Glomerular visceral epithelial cell (primary cell): ENCODE results near the gene GUK1.
A peak's percentile ranks its signal among the peaks of the same experiment; 100 is the strongest.
"Not testable (repeated sequence)": the region's sequence is repeated elsewhere in the genome, so short reads cannot be mapped to it uniquely, and the experiment has no call there.

ENCODE experiments used
- DNase-seq: peaks from one replicate; pipeline ENCODE4 v3.0.0-alpha.2; 2016; ENCODE audit errors: extremely low spot score

The GUK1 gene

DNA sequence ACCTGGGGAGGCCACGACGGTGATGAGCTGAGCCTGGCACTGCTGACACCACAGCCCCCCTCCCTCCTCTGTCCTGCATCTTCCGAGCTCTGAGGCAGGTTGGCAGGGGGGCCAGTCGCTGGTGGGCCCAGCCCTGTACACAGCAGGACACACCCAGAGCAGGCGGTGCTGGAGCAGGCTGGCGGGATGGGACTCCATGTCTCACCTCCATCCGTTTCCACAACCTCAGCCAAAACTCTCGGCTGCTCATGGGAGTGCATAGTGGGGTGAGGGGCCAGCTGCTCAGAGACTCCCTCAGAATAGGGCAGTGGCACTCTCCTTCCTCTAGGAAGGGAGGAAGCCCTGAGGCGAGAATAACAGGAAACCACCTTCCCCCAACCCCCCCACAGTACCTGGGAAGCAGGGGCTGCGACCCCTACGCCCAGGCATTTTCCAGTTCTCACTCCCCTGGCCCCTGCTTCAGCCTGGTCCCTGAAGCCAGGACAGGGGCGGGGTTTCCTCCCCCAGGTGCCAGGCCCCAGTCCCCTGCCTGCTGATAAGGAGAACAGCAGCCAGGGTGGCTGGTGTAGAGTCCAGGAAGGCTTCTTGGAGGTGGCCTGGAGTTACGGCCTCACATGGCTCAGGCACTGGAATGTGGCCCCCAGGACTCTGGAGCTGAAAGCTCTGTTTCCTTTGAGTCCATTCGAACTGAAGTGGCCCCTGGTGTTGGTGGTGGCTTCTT is 22.4 kb downstream of the GUK1 start:
- no peak for DNase-seq

DNA sequence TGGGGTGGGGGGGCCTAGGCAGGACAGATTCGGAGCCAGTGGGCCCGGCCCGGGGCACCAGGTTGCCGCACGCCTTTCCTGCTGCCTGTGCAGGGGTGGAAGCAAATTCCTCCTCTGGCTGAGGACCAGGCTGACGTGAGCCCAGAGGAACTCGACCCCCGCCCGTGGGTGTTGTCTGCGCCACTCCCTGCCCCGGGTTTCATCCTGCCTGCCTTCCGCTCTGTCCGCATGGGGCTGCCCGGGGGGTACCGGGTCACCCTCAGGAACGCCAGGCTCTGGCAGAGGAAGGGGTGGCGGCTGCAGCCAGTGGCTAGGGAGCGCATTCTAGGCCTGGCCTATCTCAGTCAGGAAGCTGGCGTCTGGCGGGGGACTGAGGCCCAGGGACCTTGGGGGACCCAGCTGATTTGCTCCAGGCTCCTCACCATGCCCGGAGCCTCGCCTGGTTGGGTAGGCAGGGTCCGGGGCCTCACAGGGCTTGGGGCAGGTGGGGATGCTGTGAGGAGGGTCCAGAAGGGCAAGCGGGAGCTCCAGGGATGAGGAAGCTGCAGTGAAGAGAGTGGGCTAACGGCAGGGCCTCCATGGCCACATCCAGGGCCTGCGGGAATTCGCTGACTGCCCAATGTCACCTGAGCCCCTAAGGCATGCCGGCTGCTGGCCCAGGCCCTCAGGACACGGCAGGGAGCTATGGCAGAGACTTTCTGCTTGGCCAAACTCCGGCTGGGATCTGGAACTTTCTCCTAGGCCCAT is 23.1 kb downstream of the GUK1 start:
- DNase-seq: no peak

DNA sequence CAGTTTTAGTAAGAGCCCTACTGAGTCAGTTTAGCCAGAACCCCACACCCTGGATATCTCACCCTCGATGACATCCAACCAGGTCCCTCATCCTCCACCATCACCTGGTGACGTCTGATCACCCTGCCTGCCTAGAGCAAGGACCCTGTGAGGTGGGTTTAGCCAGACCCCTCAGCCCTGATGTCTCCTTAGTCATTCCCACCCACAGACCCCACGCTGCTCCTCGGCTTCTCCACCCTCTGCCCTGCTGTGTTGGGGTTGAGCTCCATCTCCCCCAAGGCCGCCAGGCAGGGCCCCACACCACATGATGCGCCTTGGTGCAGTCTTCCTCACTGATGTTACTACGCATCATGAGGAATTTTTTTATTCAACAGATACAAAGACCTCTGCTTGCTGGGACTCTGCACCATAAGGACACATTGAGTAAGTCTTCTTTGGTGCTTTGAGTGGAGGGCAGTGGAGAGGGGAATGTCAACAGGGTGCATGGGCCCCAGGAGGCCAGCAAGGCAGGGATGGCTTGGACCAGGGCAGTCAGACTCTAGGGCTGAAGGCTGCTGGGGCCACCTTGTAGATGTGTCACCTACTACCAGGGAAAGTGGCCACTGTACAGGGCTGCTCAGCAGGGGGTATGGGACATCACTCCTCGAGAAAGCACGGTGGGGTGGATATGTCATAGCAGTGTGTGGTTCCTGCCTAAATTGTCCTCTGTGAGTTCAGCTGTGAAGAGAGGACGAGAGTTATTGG is 23.9 kb downstream of the GUK1 start:
- no peak for DNase-seq

DNA sequence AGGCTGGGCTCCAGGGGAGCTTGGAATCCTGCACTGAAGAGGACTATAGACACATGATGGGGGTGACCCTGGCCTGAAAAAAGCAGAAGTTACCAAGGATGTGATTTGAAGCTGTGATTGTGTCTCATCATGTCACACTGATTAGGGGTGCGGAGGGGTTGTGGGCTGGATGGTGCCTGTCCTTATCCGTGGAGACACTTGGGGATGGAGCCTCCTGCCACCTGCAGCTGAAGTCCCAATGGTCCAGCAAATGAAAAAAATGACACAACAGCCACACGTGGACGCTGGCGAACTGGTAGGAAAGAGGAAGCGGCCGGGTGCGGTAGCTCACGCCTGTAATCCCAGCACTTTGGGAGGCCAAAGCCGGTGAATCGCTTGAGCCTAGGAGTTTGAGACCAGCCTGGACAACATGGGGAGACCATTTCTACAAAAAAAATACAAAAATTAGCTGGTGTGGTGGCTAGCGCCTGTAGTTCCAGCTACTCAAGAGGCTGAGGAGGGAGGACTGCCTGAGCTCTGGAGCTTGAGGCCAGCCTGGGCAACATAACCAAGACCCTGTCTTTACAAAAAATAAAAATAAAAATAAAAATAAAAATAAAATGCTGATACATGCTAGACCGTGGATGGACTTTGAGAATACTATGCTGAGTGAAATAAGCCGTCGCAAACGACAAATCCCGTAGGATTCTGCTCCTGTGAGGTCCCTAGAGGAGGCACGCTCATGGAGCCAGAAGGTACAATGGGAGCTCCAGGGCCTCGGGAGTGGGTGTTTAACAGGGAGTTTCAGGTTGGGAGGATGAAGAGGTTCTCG is 24.7 kb downstream of the GUK1 start:
- no peak for DNase-seq

DNA sequence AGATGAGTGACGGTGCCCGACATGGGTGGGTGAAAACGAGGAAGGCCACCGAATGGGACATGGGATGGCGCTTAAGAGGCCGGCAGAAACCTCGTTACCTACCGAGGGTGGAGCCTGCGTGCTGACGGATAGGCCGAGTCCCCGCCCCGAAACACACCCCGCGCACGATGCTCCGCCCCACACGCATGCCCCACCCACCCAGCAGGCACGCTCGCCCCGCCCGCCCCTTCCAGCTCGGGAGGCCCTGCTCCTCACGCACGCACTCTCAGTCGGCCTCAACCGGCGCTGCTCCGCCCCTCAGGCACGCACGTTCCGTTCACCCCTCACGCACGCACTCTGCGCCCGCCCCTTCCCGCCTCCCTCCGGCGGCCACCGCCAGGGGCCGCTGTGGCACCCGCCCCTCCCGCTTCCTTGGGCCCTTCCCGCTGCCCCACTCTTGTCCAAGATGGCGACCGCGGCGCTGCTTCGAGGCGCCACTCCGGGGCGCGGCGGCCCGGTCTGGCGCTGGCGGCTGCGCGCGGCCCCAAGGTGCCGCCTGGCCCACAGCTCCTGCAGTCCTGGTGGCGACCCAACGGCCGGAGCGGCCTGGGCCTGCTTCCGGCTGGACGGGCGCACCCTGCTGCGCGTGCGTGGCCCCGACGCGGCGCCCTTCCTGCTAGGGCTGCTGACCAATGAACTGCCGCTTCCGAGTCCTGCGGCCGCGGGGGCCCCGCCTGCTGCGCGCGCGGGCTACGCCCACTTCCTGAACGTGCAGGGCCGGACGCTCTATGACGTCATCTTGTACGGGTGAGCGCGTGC is 25.5 kb downstream of the GUK1 start, which contains the start of gene IBA57:
IBA57 (plus strand) TSS at position 433 of the 798 bp plus-strand sequence; CDS start at position 446, 13 bp downstream.
- peak; percentile 99 for DNase-seq

DNA sequence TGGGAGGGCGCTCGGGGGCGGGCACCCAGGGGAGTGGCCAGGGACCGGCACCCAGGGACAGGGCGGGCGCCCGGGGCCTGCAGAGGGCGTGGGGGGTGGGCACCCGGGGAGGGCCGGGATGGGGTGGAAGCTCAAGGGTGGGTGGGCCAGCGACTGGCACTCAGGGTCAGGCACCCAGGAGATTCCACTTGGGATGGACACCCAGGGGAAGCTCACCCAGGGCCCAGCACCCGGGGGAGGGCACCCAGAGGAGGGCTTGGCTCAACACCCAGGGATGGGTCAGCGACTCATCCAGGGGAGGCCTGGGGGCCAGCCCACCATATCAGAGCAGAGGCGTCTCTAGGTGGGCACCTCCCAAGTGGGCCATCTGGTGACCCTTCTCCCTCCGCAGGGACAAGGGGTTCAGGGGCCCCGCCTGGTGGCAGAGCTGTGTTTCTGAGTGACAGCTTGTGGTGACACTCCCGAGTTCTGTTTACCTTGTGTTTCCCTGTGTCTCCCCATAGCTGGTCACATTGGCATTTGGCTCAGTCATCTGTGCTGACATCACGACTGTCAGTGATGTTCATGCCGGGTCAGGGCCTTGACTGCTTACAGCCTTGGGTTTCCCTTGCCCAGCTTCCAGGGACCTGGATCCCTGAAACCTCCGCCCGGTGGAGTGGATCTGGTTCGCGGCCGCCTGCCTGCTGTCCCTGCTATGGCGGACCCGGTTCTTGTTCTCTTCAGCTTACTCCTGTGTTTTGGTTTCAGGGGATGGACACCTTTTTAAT is 26.3 kb downstream of the GUK1 start:
- peak; percentile 56 for DNase-seq

DNA sequence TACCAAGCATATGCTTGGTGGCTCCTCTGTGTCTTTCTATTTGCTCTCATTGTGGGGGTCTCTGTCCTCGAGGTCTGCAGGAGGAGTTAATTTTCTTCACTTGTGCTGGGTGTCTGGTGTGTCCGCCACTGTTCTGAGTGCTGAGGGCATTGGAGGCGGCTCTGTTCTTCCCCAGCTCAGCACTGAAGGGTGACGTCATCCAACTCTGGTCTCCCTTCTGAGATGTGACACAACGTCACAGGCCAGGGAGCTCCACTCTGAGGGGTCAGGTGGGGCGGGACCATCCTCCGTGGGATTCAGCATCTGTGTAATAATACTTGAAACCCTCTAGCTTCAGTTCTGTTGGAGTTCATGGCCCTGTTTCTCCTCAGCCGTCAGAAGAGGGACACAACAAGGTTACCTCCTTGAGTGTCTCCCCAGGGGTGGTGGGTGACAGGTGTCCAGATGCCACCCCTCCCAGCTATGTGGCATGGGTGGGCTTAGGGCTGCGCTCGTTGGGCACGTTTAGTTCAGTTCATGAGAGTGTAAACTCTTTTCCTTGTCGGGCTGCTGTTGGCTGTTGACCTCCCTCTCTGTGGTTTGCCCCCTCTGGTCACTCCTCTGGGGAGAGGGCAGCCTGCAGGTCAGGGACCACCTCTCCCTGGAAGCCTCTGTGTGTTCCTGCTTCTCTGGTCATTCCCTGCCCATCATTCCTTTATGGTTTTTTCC is 28.6 kb downstream of the GUK1 start:
- DNase-seq: no peak

DNA sequence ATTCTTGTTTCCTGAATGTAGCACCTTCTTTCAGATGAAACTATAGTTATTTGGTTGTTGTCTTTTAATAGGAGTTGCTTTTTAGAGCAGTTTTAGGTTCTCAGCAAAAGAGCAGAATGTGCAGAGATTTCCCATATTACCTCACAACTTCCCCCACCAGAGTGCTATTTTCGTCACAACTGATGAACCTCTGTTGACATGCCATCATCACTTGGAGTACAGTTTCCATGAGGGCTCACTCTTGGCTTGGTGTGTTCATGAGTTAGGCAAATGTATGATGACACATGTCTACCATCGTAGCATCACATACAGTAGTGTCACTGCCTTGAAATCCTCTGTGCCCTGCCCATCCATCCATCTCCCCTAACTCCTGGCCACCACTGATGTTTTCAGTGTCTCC is 29.3 kb downstream of the GUK1 start:
- DNase-seq: no peak

DNA sequence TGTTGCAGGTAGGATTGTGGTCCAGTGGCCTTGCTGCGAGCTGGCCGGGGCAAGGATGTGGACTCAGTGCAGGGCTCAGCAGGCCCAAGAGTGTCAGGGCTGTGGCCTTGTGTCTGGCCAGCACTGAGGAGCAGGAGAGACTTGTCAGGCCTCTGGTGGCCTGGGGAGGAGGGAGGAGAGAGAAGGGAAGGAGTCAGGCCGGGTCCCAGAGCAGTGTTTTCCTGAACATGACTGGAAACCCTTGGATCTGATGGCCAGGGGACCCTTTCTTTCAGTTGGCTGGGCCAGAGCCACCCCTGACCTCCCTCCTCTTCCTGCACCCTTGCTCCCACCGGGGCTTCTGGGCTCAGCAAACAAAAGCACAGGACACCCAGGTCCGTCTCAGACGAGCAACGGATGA is 30.6 kb downstream of the GUK1 start:
- DNase-seq: no peak

DNA sequence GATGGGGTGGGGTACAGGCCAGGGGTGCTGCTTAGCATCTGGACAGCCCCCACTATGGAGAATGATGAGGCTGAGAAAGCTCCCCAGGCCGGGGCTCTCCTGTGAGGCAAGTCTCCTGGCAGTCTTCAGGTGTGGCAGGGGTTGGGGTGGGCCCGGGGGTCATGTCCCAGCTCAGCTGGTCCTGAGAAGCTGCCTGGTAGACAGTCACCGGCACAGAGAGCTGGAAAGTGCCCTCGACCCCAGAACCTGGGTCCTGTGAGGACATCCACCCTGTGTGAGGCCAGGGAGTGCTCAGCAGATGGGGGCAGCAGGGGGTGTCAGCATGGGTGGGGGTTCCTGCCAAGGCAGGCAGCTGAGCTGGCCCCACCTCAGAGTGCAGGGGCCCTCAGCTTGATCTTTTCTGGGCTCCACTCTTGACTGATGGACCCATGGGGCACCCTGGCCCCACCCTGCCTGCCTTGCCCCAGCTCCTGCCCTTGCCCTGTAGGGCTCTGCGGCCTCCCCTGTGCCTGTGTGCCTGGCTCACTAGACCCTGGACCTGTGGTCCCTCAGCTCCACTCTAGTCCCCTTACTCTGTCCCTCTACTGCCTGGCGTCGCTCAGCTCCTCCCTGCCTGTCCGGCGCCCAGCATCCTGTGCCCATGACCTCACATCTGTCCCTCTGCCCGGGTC is 31.3 kb downstream of the GUK1 start:
- no peak for DNase-seq

DNA sequence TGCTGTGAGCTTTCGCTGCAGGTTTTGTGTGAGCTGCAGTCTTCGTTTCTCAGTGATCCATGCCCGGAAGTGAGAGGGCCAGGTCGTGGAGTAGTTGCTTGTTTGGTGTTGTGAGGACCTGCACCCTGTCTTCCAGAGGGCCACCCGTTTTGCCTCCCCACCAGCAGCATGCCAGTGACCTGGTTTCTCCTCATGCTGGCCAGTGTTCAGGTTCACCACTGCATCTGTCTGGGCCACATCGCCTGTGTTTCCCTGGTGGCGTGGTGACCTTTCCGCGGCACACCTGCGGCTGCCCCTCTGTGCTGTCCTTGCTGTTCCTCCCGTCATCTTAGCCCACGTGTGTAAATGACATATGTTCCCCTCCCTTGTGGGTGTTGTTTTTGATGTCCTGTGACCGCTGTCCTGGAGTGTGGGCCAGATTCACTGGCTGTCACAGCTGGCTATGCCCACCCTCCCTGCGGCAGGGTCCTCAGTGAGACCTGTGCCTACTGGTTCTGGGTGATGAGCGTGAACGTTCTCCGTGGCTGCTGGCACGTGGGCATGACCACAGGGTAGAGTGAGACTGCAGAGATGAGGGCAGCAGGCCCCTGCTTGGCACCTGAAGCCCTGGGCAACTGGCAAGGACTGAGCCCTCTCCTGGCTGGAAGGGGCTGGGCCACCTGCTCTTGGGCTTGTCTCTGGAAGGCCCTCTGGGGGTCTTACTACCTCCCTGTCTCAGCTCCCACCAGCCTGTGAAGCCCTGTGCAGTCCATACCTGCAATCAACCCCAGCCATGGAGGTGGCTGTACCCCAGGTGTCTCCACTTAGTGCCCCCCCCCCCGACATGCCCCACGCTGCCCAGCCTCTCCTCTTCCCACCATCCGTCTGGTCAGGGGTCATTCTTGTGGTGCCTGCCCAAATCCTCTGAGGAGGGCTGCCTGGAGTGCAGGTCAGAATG is 32.8 kb downstream of the GUK1 start:
- DNase-seq: no peak

DNA sequence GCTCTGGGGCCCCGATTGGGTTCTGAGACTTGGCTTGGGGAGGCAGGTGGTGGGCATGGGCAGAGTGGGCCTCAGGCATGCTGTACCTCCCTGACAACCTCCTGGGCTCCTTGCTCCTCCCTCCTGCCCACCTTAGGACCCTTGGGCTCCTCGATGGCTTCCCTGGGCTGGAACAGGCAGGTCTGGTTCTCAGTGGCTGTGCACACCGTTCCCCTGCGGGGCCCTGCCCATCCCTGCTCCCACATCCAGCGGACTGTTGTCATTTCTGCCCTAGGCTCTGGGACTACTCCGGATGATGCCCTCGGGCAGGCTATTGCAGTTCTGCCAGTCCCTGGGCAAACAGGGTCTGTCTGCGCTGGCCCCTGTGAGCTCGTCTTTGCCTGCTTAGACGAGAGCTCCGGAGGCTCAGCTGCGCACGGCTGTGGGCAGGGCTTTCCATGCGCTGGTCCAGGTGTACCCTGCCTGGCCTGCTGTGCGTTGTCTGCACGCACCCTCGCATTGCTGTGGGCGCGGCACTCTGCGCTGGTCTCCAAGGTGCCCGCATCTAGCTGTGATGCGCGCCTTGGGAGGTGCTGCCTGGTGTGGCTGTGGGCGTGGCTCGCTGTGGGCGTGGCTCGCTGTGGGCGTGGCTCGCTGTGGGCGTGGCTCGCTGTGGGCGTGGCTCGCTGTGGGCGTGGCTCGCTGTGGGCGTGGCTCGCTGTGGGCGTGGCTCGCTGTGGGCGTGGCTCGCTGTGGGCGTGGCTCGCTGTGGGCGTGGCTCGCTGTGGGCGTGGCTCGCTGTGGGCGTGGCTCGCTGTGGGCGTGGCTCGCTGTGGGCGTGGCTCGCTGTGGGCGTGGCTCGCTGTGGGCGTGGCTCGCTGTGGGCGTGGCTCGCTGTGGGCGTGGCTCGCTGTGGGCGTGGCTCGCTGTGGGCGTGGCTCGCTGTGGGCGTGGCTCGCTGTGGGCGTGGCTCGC is 33.7 kb downstream of the GUK1 start:
- not testable (repeated sequence) for DNase-seq

DNA sequence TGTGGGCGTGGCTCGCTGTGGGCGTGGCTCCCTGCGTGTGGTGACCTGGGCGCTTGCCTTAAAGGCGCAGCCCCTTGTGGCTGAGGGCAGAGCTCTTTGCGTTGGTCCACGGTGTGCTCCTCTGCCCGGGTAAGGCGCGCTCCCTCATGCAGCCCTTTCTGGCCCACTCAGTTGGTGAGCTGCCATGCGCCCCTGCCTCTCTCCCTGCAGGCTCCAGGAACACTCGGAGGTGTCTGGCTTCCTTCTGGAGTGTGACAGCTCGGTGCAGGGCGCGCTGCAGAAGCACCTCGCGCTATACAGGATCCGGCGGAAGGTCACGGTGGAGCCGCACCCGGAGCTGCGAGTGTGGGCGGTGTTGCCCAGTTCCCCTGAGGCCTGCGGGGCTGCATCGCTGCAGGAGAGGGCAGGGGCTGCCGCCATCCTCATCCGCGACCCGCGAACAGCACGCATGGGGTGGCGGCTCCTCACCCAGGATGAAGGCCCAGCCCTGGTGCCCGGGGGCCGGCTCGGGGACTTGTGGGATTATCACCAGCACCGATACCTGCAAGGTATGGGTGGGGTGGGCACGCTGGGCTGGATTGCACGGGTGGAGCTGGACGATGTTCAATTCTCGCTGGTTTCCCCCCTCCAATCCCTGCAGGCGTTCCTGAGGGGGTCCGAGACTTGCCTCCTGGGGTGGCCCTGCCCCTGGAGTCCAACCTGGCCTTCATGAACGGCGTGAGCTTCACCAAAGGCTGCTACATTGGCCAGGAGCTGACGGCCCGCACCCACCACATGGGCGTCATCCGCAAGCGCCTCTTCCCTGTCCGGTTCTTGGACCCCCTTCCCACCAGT is 34.6 kb downstream of the GUK1 start:
- DNase-seq: no peak

DNA sequence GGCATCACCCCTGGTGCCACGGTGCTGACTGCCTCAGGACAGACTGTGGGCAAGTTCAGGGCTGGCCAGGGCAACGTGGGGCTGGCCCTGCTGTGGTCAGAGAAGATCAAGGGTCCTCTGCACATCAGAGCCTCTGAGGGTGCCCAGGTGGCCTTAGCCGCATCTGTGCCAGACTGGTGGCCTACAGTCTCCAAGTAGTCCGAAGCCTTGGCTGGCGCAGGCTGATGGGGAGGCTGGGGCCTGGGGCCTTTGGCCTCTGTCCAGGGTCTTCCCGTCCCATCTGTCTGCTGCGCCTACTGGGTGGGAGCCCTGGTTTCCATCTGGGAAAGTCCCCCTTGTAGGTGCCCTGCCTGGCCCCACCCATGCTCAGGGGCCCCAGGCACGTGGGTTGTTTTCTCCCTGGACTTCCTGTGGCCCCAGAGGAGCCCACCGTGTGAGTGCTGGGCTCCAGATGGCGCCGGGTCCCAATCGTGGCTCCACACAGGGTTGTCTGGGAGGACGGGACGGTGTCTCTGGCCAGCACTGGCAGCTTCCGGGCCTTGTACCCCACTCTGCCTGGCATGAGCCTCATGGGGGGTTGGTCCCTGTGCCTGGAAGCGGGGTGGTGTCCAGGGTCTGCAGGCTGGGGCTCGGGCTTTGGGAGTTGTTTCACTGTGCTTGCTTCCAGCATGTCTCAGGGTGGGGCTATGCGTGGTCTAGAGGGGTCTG is 35.4 kb downstream of the GUK1 start:
- DNase-seq: no peak

DNA sequence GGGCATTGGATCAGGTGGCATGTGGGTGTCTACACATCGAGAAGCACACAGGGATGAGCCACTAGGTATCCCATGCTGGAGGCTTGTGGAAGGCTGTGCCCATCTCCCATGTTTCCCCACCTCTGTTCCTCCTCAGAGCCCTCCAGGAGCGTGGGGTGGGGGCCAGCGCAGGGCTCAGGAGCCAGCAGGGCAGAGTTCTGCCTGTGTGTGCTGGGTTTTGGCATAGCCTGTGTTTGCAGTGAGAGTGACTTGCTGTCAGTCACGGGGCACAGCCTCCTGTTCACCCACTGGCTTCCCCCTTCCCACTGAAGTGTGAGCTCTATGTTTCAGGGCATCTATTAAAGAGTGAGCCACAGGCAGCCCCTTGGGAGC is 35.9 kb downstream of the GUK1 start:
- DNase-seq: no peak
